ENCODE results near the gene AKT1S1. TPM values are rescaled to one million over a fixed set of nuclear protein-coding genes. Genes with fewer than 3 reads are reported as not detected.
A peak's percentile ranks its signal among the peaks of the same experiment; 100 is the strongest.

The AKT1S1 gene
- total and polyA plus RNA-seq, 2 of the 13 experiments (the other 11 are each of a cell fraction or from before 2014, with no cell fraction given): 13.5 to 27.8 TPM

- no peak for TF ChIP-seq TERF1 (CRISPR knock-in tag; IDR thresholded peaks at IDR 0.05)
- TF ChIP-seq CEBPB (IDR thresholded peaks at IDR 0.05; ENCODE audit: borderline replicate concordance, low read depth, low read length): no peak
- TF ChIP-seq ZNF430 (CRISPR knock-in tag; IDR thresholded peaks at IDR 0.05): 0 out of 2 replicates have a peak, but pooled peaks have one; percentile 67
- peak; percentile 86 for TF ChIP-seq TFDP2 (CRISPR knock-in tag; IDR thresholded peaks at IDR 0.05)
- TF ChIP-seq LRRFIP1 (CRISPR knock-in tag; conservative IDR thresholded peaks at IDR 0.05): no peak
- peak; percentile 78; the same call in 1 of the 2 replicates for TF ChIP-seq STAT6 (CRISPR knock-in tag; IDR thresholded peaks at IDR 0.05; ENCODE audit: borderline replicate concordance)
- peak; percentile 78 for TF ChIP-seq PAXIP1 (CRISPR knock-in tag; conservative IDR thresholded peaks at IDR 0.05)
- peak; percentile 95 for TF ChIP-seq NR2C2 (CRISPR knock-in tag; IDR thresholded peaks at IDR 0.05; ENCODE audit: borderline replicate concordance)
- 0 out of 2 replicates have a peak, but pooled peaks have one; percentile 62 for TF ChIP-seq ZBTB42 (CRISPR knock-in tag; IDR thresholded peaks at IDR 0.05)
- no peak for TF ChIP-seq FOXA1 (IDR thresholded peaks at IDR 0.05)
- TF ChIP-seq FOXA1 (CRISPR knock-in tag; IDR thresholded peaks at IDR 0.05): no peak
- peak; percentile 12; the same call in 1 of the 2 replicates for TF ChIP-seq SIN3B (IDR thresholded peaks at IDR 0.05; ENCODE audit: low read length)
- no peak for TF ChIP-seq DBP (CRISPR knock-in tag; IDR thresholded peaks at IDR 0.05; ENCODE audit: not compliant biosample characterization)
- TF ChIP-seq TBP (CRISPR knock-in tag; IDR thresholded peaks at IDR 0.05): no peak
- no peak for TF ChIP-seq CHD4 (IDR thresholded peaks at IDR 0.05; ENCODE audit: borderline replicate concordance, low read length)
- TF ChIP-seq SMARCC2 (IDR thresholded peaks at IDR 0.05): no peak
- no peak for TF ChIP-seq ZNF792 (CRISPR knock-in tag; IDR thresholded peaks at IDR 0.05)
Observed at GRCh38 chr19:49866933-49867782, 10.0 kb downstream of the AKT1S1 start, which contains the start of gene PNKP (continued).
